SU-DHL-6 (cell line): ENCODE data around the gene XYLB.

Experiments used
- H2AFZ ChIP-seq: fragments of 200-600 bp; sonication (generic); 2 replicates; pipeline ENCODE4 v1.6.1; 2014; ENCODE audit warnings: low read depth, mild to moderate bottlenecking, moderate library complexity, mixed read lengths, antibody characterized with exemption, low read length; ENCODE audit not compliant: severe bottlenecking
- H3F3A ChIP-seq: fragments of 200-600 bp; shearing (Covaris generic); 2 replicates; pipeline ENCODE4 v1.6.0; 2016; ENCODE audit warnings: antibody characterized with exemption, mild to moderate bottlenecking; ENCODE audit not compliant: insufficient read depth
- H3K27ac ChIP-seq: fragments of 200-600 bp; sonication (generic); 2 replicates; pipeline ENCODE4 v1.5.1; 2016; ENCODE audit warnings: low read depth, mild to moderate bottlenecking, low read length, moderate library complexity, mixed read lengths
- H3K27me3 ChIP-seq: fragments of 200-600 bp; sonication (generic), shearing (Covaris generic); 2 replicates; pipeline ENCODE4 v1.6.0; 2014; ENCODE audit warnings: mild to moderate bottlenecking, low read length
- H3K36me3 ChIP-seq: fragments of 200-600 bp; sonication (generic); 2 replicates; pipeline ENCODE4 v1.6.1; 2014; ENCODE audit warnings: mild to moderate bottlenecking, low read length, mixed read lengths
- H3K4me2 ChIP-seq: fragments of 300-600, 200-600 bp; shearing (Covaris generic), sonication (generic); 2 replicates; pipeline ENCODE4 v1.6.0; 2014; ENCODE audit warnings: low read length, low read depth, mild to moderate bottlenecking; ENCODE audit not compliant: poor library complexity, severe bottlenecking
- H3K4me3 ChIP-seq: fragments of 200-600 bp; sonication (generic); 2 replicates; pipeline ENCODE4 v1.5.1; 2014; ENCODE audit warnings: antibody characterized with exemption, low read length, mild to moderate bottlenecking, mixed read lengths; ENCODE audit not compliant: insufficient read depth, poor library complexity, severe bottlenecking
- H3K79me2 ChIP-seq: fragments of 200-600 bp; sonication (generic); 2 replicates; pipeline ENCODE4 v1.6.1; 2014; ENCODE audit warnings: mild to moderate bottlenecking, low read length, moderate library complexity; ENCODE audit not compliant: insufficient read depth
- H3K9ac ChIP-seq: fragments of 200-600 bp; sonication (generic); 2 replicates; pipeline ENCODE4 v1.7.0; 2014; ENCODE audit warnings: mild to moderate bottlenecking, low read length
- H3K9me2 ChIP-seq: fragments of 200-600 bp; sonication (generic); replicated peaks from 2 replicates; pipeline ENCODE4 v1.6.1; 2014; ENCODE audit warnings: low read length; ENCODE audit not compliant: insufficient read depth
- H3K9me3 ChIP-seq: fragments of 200-600 bp; sonication (generic); 2 replicates; pipeline ENCODE4 v1.6.1; 2014; ENCODE audit warnings: low read length, mixed read lengths; ENCODE audit not compliant: insufficient read depth
- H4K20me1 ChIP-seq: fragments of 200-600 bp; sonication (generic); 2 replicates; pipeline ENCODE4 v1.6.1; 2014; ENCODE audit warnings: low read depth, mild to moderate bottlenecking, antibody characterized with exemption, low read length, moderate library complexity, mixed read lengths
- EZH2phosphoT487 ChIP-seq: fragments of 200-600 bp; sonication (generic), shearing (Covaris generic); conservative IDR thresholded peaks from 2 replicates; pipeline ENCODE4 v1.6.1; 2018; ENCODE audit warnings: mild to moderate bottlenecking, antibody characterized with exemption, low read length, moderate library complexity, mixed read lengths
- TF ChIP-seq, protein P1 (sequence below): fragments of 200-600 bp; sonication (generic); IDR thresholded peaks from one replicate; pipeline ENCODE4 v1.5.1; 2017; ENCODE audit warnings: antibody characterized with exemption, mild to moderate bottlenecking, low read length, moderate library complexity; ENCODE audit not compliant: insufficient read depth, poor library complexity, severe bottlenecking

XYLB gene

DNA sequence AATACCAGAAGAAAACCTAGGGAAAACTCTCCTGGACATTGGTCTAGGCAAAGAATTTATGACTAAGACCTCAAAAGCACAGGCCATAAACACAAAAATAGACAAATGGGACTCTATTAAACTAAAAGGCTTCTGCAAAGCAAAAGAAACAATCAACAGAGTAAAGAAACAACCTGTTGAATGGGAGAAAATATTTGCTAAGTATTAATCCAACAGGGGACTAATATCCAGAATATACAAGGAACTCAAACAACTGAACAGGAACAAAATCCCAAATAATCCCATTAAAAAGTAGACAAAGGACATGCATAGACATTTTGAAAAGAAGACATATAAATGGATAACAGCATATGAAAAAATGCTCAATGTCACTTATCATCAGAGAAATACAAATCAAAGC lies 100.2 kb downstream of the XYLB start:
- Histone ChIP-seq H4K20me1 (no peaks in the 10 kb centered on the region), H3K79me2 (no peaks in the 10 kb centered on the region), H3F3A (no peaks in the 10 kb centered on the region), H3K4me2 (no peak overlapping the region), H3K9me3 (no peaks in the 10 kb centered on the region), H3K36me3 (no peaks in the 10 kb centered on the region), H2AFZ (no peak overlapping the region), H3K4me3 (no peak overlapping the region), H3K27ac (no peak overlapping the region), H3K9me2 (no peaks in the 10 kb centered on the region), H3K27me3 (no peaks in the 10 kb centered on the region), H3K9ac (no peak overlapping the region)
- TF ChIP-seq EZH2phosphoT487: no peak
- TF ChIP-seq, protein P1, sequence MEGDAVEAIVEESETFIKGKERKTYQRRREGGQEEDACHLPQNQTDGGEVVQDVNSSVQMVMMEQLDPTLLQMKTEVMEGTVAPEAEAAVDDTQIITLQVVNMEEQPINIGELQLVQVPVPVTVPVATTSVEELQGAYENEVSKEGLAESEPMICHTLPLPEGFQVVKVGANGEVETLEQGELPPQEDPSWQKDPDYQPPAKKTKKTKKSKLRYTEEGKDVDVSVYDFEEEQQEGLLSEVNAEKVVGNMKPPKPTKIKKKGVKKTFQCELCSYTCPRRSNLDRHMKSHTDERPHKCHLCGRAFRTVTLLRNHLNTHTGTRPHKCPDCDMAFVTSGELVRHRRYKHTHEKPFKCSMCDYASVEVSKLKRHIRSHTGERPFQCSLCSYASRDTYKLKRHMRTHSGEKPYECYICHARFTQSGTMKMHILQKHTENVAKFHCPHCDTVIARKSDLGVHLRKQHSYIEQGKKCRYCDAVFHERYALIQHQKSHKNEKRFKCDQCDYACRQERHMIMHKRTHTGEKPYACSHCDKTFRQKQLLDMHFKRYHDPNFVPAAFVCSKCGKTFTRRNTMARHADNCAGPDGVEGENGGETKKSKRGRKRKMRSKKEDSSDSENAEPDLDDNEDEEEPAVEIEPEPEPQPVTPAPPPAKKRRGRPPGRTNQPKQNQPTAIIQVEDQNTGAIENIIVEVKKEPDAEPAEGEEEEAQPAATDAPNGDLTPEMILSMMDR: no peak

DNA sequence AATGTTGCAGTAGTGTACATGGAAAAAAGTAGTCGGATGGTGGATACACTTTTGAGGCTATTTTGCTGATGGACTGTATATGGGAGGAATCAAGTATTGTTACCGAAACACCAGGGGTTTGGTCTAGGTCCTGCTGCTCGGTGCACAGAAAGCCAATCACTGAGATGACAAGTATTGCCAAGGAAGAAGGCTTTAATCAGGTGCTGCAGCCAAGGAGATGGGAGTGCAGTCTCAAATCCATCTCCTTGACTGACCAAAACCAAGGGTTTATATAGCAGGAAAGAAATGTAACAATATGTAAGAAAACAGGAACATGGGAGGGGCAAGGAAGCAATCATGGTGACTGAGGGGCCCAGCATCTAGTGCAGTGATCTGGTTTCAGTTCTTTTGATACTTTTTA lies 104.3 kb downstream of the XYLB start:
- no peak overlapping the region for H3K9ac ChIP-seq
- no peak overlapping the region for H3K4me2 ChIP-seq
- H3K27ac ChIP-seq: no peak overlapping the region
- no peaks in the 10 kb centered on the region for H3K9me3 ChIP-seq
- no peaks in the 10 kb centered on the region for H3K9me2 ChIP-seq
- TF ChIP-seq EZH2phosphoT487: no peak
- TF ChIP-seq, protein P1: no peak
- no peaks in the 10 kb centered on the region for H3K36me3 ChIP-seq
- H3F3A ChIP-seq: no peaks in the 10 kb centered on the region
- H3K79me2 ChIP-seq: no peaks in the 10 kb centered on the region
- H3K4me3 ChIP-seq: no peak overlapping the region
- H4K20me1 ChIP-seq: no peaks in the 10 kb centered on the region
- H2AFZ ChIP-seq: no peak overlapping the region
- H3K27me3 ChIP-seq: no peaks in the 10 kb centered on the region

DNA sequence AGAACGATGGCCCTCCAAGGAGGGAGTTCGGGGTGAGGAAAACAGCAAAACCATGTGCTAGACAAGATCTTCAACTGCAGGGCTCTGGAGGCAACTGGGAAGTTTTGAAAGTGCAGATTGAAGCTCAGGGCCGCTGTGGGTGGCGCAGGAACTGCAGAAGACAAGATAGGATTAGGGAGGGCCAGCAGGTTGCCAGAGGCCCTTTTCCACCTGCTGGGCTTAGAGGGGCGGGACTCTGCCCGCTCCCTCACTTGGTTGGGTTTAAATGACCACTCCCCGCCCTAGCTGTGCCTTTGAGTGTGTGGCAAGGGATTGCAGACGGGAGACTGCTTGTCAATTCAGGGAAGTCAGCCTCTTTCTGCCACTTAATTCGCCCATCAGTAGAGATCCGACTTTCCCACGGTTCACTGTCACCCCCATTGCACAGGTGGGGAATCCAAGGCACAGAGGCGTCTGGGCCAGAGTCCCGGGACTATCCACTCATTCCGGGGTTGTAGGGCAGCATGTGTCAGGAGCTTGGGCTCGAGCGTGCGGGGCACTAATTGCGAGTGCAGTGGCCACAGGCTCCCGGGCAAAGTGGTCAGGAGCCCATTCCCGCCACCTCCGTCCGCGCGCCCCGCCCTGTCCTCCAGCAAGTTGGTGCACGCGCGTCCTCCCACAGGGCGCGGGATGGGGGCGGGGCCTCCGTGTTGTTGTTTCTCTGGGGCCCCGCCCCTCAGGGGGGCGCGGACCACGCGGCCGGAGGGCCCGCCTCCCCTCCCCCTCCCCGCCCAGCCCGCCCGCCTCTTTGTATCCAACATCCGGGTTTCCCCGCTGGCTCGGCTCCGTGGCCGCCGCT lies 106.7 kb downstream of the XYLB start, which contains the start of gene ACVR2B:
Gene ACVR2B, plus strand, starts transcription at position 816 of the 838 bp plus-strand sequence. CDS start 433 bp downstream, outside the sequence.
- TF ChIP-seq EZH2phosphoT487: no peak
- TF ChIP-seq, protein P1: no peak
- Histone ChIP-seq H3K36me3 (no peaks in the 10 kb centered on the region), H3K27ac (no peak within 1 kb of the TSS)

More for the DNA sequence above, 106.7 kb downstream of the XYLB start, which contains the start of gene ACVR2B:
- Histone ChIP-seq H3K27me3 (no peaks in the 10 kb centered on the region), H3F3A (no peaks in the 10 kb centered on the region), H3K4me2 (peak within 1 kb of the TSS; percentile 58), H3K9me3 (no peaks in the 10 kb centered on the region), H2AFZ (peak within 1 kb of the TSS; percentile 51), H3K9ac (peak within 1 kb of the TSS; percentile 41), H3K79me2 (no peaks in the 10 kb centered on the region), H3K4me3 (peak within 1 kb of the TSS; percentile 46), H4K20me1 (no peaks in the 10 kb centered on the region), H3K9me2 (no peaks in the 10 kb centered on the region)
